Measurements from ENCODE around the gene CDC25C.

CDC25C gene

GRCh38 chr5:138241688-138242571 is 89.7 kb downstream of the CDC25C start:
- no peak for TF ChIP-seq FOXP2 (optimal IDR thresholded peaks at IDR 0.05; ENCODE audit: borderline replicate concordance, extremely low read depth, extremely low read length, insufficient read depth)
- no peak for TF ChIP-seq TAF1 (IDR thresholded peaks at IDR 0.05; ENCODE audit: borderline replicate concordance, insufficient read depth, low read length)
- no peak for TF ChIP-seq POLR2AphosphoS5 (IDR thresholded peaks at IDR 0.05; ENCODE audit: low read depth, low read length)
- TF ChIP-seq REST (IDR thresholded peaks at IDR 0.05; ENCODE audit: insufficient read depth in 1 of 2, low read depth in 2 of 2, low read length in 2 of 2) = no peak
- no peak for TF ChIP-seq SIN3A (IDR thresholded peaks at IDR 0.05; ENCODE audit: borderline replicate concordance, insufficient read depth, low read length)

DNA sequence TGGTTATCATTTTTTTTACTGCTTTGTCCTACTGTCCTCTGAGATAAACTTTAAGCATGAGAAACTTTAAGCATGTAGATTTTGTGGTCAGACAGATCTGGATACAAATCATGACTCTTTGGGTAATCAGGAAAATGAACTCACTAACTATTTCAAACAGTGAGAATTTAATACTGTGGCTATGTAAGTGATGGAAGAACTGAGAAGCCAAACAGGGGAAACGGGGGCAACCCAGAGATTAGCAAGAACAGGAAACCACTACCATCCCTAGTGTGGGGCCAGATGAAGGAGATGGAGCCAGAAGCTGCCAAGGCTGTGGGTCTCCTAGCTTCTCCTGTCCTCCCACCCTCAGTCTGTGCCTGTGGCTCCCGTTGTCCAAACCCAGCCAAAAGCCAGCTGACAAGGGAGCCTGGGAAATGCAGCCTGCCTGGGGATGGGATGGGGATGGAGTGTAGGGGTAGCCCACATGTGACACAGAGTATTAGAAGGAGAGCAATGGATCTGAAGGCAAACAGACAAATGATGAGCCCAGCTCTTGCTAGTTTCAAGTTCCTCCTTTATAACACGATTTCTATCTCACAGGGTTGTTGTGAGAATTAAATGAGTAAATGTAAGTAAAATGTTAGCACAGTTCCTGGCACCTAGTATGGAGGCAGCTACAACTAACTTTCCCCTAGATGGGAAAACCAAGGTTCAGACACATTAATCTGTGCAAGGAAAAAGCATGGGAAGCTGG is 90.8 kb downstream of the CDC25C start:
- TF ChIP-seq TAF1 (IDR thresholded peaks at IDR 0.05; ENCODE audit: borderline replicate concordance, insufficient read depth, low read length) (no peak), FOXP2 (optimal IDR thresholded peaks at IDR 0.05; ENCODE audit: borderline replicate concordance, extremely low read depth, extremely low read length, insufficient read depth) (no peak), REST (IDR thresholded peaks at IDR 0.05; ENCODE audit: insufficient read depth in 1 of 2, low read depth in 2 of 2, low read length in 2 of 2) (no peak), SIN3A (IDR thresholded peaks at IDR 0.05; ENCODE audit: borderline replicate concordance, insufficient read depth, low read length) (no peak), POLR2AphosphoS5 (IDR thresholded peaks at IDR 0.05; ENCODE audit: low read depth, low read length) (no peak)

GRCh38 chr5:138238034-138238433 is 93.6 kb downstream of the CDC25C start:
- TF ChIP-seq REST (IDR thresholded peaks at IDR 0.05; ENCODE audit: insufficient read depth in 1 of 2, low read depth in 2 of 2, low read length in 2 of 2) = no peak
- TF ChIP-seq POLR2AphosphoS5 (IDR thresholded peaks at IDR 0.05; ENCODE audit: low read depth, low read length) = no peak
- TF ChIP-seq SIN3A (IDR thresholded peaks at IDR 0.05; ENCODE audit: borderline replicate concordance, insufficient read depth, low read length) = no peak
